Stimulated activated CD8-positive, alpha-beta memory T cell treated with anti-CD3 and anti-CD28 coated beads, Interleukin-12 subunit alpha, Interleukin-12 subunit beta, amount 100 ng/mL, for 4 hours (primary cell): ENCODE measurements around the gene ALG14.

Source experiments
- DNase-seq: peaks from one replicate; pipeline ENCODE4 v3.0.0-alpha.2; 2020; ENCODE audit warnings: low read depth

ALG14 gene

DNA sequence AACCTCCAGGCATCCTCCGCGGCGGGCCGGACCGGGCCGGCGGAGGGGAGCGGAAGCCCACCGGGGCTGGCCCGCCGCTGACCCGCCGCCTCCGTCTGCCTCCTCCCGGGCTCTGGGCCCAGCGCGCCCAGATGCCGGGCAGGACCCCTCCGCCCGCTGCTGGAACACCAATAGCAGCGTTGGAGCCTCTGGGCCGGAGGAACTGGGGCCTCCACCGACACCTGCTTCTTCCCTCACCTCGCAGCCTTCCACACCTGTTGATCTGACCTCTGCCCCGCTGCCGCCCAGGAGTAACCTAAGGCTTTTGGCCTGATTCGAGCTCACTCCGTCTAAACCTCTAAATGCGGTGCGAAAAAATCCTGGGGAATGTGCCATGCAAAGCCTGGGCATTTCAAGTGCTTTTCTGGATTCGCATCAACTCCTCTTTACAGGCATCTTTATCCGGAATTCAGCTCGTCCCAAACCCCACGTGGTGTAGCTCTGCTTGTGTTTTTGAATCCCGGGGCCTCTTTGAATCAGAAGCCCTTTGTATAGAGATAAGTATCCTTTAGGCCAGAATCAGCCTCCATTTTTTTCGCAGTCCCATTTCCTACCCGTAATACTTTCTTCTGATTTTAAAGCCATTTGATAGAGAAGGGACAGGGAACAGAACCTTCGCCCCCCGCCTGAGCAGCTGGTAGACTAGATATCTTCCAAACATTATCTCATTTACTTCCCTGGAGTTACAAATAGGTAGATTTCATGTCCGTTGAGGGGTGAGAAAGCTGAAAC, 145.2 kb downstream of the ALG14 start:
- DNase-seq = no peak

DNA sequence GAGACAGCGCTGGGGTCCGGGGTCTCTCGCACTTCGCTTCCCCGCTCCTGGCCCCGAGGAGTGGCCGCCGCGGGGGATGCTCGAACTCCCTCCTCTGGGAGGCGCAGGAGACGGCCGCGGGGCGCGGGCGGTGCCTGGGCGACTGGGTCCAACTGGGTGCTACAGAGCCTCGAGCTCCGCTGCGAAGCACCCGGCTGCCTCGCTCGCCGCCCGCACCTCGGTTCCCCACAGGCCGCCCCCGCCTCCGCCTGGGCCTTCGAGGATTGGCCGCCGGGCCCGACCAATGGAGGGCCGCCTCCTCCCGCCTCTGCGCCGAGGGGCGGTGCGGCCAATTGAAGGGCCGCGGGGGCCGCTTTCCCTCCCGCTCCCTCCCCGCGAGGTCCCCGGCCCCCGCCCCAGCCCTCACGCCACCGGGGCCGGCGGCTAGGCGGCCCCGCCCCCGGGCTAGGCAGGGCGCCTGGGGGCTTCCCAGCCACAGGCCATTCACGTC, 145.8 kb downstream of the ALG14 start, which contains the start of gene CNN3:
CNN3 (minus strand) TSS at position 196 of the 490 bp plus-strand sequence. CDS start 216 bp downstream, outside the sequence.
- peak; percentile 65 for DNase-seq

DNA sequence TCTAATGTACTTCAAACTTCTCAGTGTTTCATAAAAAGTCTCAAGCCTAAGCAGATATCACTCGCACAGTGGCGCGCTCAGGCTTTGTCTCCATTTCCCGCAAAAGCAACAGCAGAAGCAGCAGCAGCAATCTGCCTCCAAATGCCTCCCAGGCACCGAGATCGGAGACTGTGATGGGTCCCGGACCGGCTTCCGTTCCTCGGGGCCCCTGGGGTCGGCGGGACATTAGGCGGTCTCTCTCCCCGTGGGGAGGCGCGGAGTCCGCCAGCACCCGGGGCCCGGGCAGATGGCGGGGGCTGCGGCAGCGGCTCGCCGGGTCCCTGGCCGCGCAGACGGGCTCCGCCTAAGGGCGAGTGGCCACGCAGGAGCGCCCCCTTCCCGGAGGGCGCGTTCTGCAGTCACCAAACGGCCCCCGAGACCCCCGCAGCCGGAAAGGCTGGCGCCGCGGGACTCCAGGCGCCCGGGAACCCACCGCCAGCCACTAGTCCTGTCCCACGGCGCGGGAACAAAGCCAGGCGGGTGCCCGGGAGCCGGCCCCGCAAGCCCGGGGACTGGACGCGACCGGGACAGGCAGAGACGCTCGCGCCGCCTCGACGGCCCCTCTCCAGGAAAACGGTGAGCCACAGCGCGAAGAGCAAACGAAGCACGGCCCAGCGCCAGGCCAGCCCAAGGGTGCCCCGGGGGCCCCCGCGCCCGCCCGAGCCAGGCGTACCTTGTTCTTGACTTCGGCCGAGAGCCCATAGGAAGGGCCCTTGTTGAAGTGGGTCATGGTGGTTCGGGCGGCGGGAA, 146.4 kb downstream of the ALG14 start:
- peak; percentile 4 for DNase-seq

GRCh38 chr1:94925561-94926125, 147.1 kb downstream of the ALG14 start:
- no peak for DNase-seq

DNA sequence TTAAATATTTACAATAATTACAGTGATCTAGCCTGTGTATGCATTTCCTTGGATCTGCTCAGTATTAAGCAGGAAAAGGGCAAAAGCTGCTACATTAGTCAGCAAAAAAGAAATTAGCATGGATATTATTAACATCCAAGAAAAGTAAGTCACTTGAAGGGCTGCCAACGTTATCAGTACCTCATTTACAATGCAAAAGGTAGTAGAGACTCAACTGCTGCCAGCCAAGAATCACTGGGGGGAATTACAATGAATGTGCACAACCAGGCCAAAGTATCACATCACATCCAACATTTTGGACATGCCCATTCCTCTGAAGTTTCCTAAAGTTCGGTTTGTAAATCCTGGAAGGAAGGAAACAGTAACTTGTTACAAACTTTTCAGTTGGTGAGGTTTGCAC, 147.7 kb downstream of the ALG14 start:
- DNase-seq = no peak
